GM19467 (cell line): Measurements from ENCODE around the gene ZNF160.

Experiments
- ATAC-seq: cut with Tn5 transposase; IDR thresholded peaks from one replicate; pipeline ENCODE4 v1.9.1; 2021; ENCODE audit warnings: mild to moderate bottlenecking, moderate library complexity; ENCODE audit not compliant: unreplicated experiment

The ZNF160 gene

DNA sequence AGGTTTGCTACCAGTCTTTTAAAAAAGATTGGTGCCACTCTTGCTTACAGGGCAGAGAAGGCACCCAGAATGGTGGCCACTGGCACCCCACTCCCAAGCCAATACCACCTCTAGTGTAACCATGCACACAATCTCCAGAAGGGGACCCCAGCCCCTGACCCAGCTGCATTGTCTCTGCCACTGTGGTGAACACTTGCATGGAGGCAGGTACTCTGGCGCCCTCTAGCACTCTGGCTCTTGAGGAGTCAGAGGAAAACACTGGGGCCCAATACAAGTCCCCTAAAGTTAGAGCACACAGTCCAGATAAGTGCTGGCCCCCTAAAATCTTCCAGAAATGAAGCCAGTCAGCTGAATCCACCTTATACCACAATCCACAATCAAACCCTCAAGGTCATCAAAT, 83.5 kb downstream of the ZNF160 start:
- ATAC-seq = no peak
